Activated T-helper 2 cell treated with anti-CD3 and anti-CD28 coated beads, Interferon-gamma antibody, Interleukin-2, Interleukin-4, amounts not matched to agents 10 μg/mL and 5 μg/mL and 100 μg/mL, durations not matched to agents 14 hours and 24 hours and 36 hours (primary cell): ENCODE measurements around the gene TMEM107. TPM values are rescaled to one million over a fixed set of nuclear protein-coding genes. Genes with fewer than 3 reads are reported as not detected.
"Not testable (repeated sequence)": the region's sequence is repeated elsewhere in the genome, so short reads cannot be mapped to it uniquely, and the experiment has no call there.

Experiments
- DNase-seq: peaks from one replicate; pipeline ENCODE4 v3.0.0; 2021; ENCODE audit warnings: low spot score
- H3K27ac Mint-ChIP-seq: one replicate; pipeline ENCODE4 v1.8.0; 2021; ENCODE audit warnings: mixed read lengths
- H3K27me3 Mint-ChIP-seq: one replicate; pipeline ENCODE4 v1.8.0; 2021; ENCODE audit warnings: low read depth, mixed read lengths
- H3K36me3 Mint-ChIP-seq: one replicate; pipeline ENCODE4 v1.8.0; 2021; ENCODE audit warnings: low read depth, mixed read lengths
- H3K4me1 Mint-ChIP-seq: one replicate; pipeline ENCODE4 v1.8.0; 2021; ENCODE audit warnings: low read depth, mixed read lengths
- H3K4me3 Mint-ChIP-seq: one replicate; pipeline ENCODE4 v1.8.0; 2021; ENCODE audit warnings: low read depth, mild to moderate bottlenecking, moderate library complexity, mixed read lengths
- H3K9me3 Mint-ChIP-seq: one replicate; pipeline ENCODE4 v1.8.0; 2021; ENCODE audit warnings: mixed read lengths
- intact Hi-C: fragments of 100-400 bp; cut with micrococcal nuclease; formaldehyde crosslinking; loops from one replicate; pipeline ENCODE4 v1.15.1; 2023
- total RNA-seq: library from RNA; stranded (reverse); gene quantifications from 2 replicates; pipeline ENCODE4 v1.2.3, GENCODE V29; 2022

TMEM107 gene
- 18.7 and 25.0 TPM in 2 replicates for total RNA-seq

GRCh38 chr17:8176197-8176940 lies at the start of gene TMEM107:
Gene TMEM107, minus strand, starts transcription at chr17:8176380. Its CDS starts 94 bp downstream, at chr17:8176286.
- Mint-ChIP-seq H3K4me3 (peak within 1 kb of the TSS; percentile 95), H3K27me3 (peaks cover 1% of the 10 kb centered on the region), H3K9me3 (no peaks in the 10 kb centered on the region), H3K36me3 (no peaks in the 10 kb centered on the region), H3K27ac (peak within 1 kb of the TSS; percentile 91), H3K4me1 (peaks cover 38% of the 10 kb centered on the region)
- intact Hi-C loops: no loop called here
- DNase-seq: peak; percentile 86

DNA sequence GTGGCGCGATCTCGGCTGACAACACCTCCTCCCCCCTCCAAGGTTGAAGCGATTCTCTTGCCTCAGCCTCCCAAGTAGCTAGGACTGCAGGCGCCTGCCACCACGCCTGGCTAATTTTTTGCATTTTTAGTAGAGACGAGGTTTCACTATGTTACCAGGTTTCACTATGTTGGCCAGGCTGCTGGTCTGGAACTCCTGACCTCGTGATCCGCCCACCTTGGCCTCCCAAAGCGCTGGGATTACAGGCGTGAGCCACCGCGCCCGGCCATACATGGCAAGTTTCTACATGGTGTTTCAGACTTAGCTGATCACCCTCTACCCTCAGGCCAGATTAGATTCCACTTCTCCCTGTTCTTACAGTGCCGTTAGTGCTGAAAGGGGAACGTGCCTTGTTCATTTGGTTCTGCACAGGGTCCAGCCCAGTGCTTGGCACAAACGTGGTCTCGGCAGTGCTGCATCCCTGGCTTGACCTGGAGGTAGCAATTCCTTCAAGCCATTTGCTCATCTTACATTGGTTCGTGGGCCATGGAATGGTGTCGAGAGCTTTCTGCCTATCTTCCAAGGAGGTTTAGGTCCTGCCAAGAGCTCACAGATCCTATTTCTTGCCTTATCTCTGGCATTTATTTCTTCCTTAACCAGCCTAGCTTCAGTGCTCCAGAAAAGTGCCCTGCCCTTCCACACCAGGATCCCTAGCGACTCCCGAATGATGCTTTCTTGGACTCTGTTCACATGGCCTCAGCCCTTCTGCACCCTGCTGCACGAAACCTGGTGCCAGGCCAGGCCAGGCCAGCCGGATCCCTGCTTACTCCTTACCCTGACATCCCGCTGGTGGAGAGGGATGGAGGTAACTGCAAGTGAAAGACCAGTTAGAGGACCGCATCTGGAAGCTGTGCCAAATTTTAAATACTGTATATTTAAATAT lies 49.0 kb upstream of the TMEM107 start:
- H3K27ac Mint-ChIP-seq: no peak overlapping the region
- DNase-seq: no peak
- intact Hi-C loops: loop anchor here (10.0 kb wide), 2 partner anchors 160 to 540 kb away; partner anchors contain the start of genes RPL26, TP53 and WRAP53
- no peaks in the 10 kb centered on the region for H3K27me3 Mint-ChIP-seq
- peaks cover 35% of the 10 kb centered on the region for H3K36me3 Mint-ChIP-seq
- H3K4me1 Mint-ChIP-seq: peaks cover 35% of the 10 kb centered on the region
- no peak overlapping the region for H3K4me3 Mint-ChIP-seq
- H3K9me3 Mint-ChIP-seq: no peaks in the 10 kb centered on the region

- H3K27ac Mint-ChIP-seq: peak overlapping the region; percentile 96
- no peaks in the 10 kb centered on the region for H3K27me3 Mint-ChIP-seq
- H3K4me3 Mint-ChIP-seq: peak overlapping the region; percentile 97
- intact Hi-C loops: loop anchor here (2.0 to 10.0 kb wide), 3 partner anchors 71 to 539 kb away; partner anchors contain the start of genes RPL26, SLC25A35, TP53 and WRAP53
- H3K36me3 Mint-ChIP-seq: peaks cover 21% of the 10 kb centered on the region
- H3K4me1 Mint-ChIP-seq: peaks cover 39% of the 10 kb centered on the region
- DNase-seq: peak; percentile 50
- H3K9me3 Mint-ChIP-seq: no peaks in the 10 kb centered on the region
These were observed 47.4 kb upstream of the TMEM107 start for GRCh38 chr17:8223356-8224126.

GRCh38 chr17:8222630-8223355 lies 46.6 kb upstream of the TMEM107 start:
- H3K9me3 Mint-ChIP-seq: no peaks in the 10 kb centered on the region
- peak overlapping the region; percentile 97 for H3K4me3 Mint-ChIP-seq
- DNase-seq: peak; percentile 85
- H3K27me3 Mint-ChIP-seq: no peaks in the 10 kb centered on the region
- H3K36me3 Mint-ChIP-seq: peaks cover 16% of the 10 kb centered on the region
- peak overlapping the region; percentile 96 for H3K27ac Mint-ChIP-seq
- intact Hi-C loops: loop anchor here (1.0 to 10.0 kb wide), 8 partner anchors 12 to 538 kb away; partner anchors contain the start of genes AURKB, PFAS, RPL26 and SLC25A35
- peaks cover 43% of the 10 kb centered on the region for H3K4me1 Mint-ChIP-seq

- Mint-ChIP-seq H3K27me3 (no peaks in the 10 kb centered on the region), H3K36me3 (peaks cover 11% of the 10 kb centered on the region), H3K27ac (peak overlapping the region; percentile 96), H3K4me3 (peak overlapping the region; percentile 97), H3K9me3 (no peaks in the 10 kb centered on the region), H3K4me1 (peaks cover 40% of the 10 kb centered on the region)
- intact Hi-C loops: loop anchor here (1.0 to 10.0 kb wide), 8 partner anchors 12 to 538 kb away; partner anchors contain the start of genes AURKB, PFAS, RPL26 and SLC25A35
- DNase-seq: peak; percentile 83
These were observed 46.1 kb upstream of the TMEM107 start for GRCh38 chr17:8222380-8222629.

GRCh38 chr17:8221663-8222379 lies 45.6 kb upstream of the TMEM107 start:
- Mint-ChIP-seq H3K27ac (peak overlapping the region; percentile 96), H3K9me3 (no peaks in the 10 kb centered on the region), H3K36me3 (peaks cover 6% of the 10 kb centered on the region), H3K4me1 (peaks cover 35% of the 10 kb centered on the region), H3K27me3 (no peaks in the 10 kb centered on the region), H3K4me3 (peak overlapping the region; percentile 97)
- intact Hi-C loops: loop anchor here (1.0 to 10.0 kb wide), 8 partner anchors 12 to 537 kb away; partner anchors contain the start of genes AURKB, PFAS, RPL26 and SLC25A35
- DNase-seq: peak; percentile 65

DNA sequence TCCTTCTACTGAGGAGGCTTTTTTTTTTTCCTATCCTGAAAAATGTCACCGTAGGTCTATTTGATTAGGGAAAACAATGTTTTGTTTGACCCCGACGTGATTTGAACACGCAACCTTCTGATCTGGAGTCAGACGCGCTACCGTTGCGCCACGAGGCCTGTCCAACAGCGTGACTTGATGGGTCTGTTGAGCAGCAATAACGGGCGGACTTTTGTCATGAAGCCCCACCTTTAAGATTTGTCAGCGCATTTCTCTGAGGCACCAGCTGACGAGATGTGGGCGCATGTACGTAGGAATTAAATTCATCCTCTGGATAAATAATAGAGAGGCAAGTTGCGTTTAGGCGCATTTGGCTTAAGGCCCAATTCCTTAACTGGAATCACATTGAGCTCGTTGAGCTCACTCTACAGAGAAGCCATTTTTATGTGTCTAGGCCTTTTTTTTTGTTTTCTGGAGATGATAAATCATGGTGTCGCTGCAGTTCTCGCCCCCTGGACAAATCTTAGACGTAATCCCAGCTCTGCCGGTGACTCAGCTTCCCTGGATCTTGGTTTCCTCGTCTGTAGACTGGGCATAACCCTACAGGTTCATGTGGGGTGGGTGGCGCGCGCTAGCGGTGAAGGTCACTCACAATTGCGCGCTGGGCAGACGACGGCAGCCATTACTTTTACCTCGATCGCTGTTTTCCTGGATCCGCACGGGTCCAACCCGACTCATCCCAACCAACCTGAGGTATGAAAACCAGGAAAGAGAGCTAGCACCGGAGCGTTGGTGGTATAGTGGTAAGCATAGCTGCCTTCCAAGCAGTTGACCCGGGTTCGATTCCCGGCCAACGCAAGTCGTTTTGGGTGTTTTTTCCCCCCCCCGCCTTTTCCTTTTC lies 44.8 kb upstream of the TMEM107 start:
- Mint-ChIP-seq H3K27me3 (no peaks in the 10 kb centered on the region), H3K4me1 (peaks cover 28% of the 10 kb centered on the region)
- intact Hi-C loops: loop anchor here (10.0 kb wide), 2 partner anchors 164 to 536 kb away; partner anchors contain the start of genes RPL26, TP53 and WRAP53

GRCh38 chr17:8214000-8214399 lies 37.8 kb upstream of the TMEM107 start:
- H3K27me3 Mint-ChIP-seq, H3K27ac Mint-ChIP-seq, H3K4me3 Mint-ChIP-seq, H3K9me3 Mint-ChIP-seq, intact Hi-C loops, DNase-seq: not testable (repeated sequence)
- Mint-ChIP-seq H3K36me3 (peaks cover 11% of the 10 kb centered on the region), H3K4me1 (peaks cover 20% of the 10 kb centered on the region)

More for the DNA sequence above, 44.8 kb upstream of the TMEM107 start:
- Mint-ChIP-seq H3K9me3 (no peaks in the 10 kb centered on the region), H3K36me3 (no peaks in the 10 kb centered on the region), H3K27ac (peak overlapping the region; percentile 96), H3K4me3 (peak overlapping the region; percentile 97)
- peak; percentile 78 for DNase-seq

- Mint-ChIP-seq H3K27ac (no peak overlapping the region), H3K36me3 (peaks cover 17% of the 10 kb centered on the region), H3K4me3 (no peak overlapping the region), H3K27me3 (no peaks in the 10 kb centered on the region), H3K9me3 (no peaks in the 10 kb centered on the region), H3K4me1 (peaks cover 21% of the 10 kb centered on the region)
- intact Hi-C loops: no loop called here
- DNase-seq: no peak
These were observed 36.4 kb upstream of the TMEM107 start for GRCh38 chr17:8212312-8213180.
